Measurements from ENCODE around the gene GJA5.
"Not testable (repeated sequence)": the region's sequence is repeated elsewhere in the genome, so short reads cannot be mapped to it uniquely, and the experiment has no call there.

The GJA5 gene

GRCh38 chr1:147740391-147740790 is 20.0 kb downstream of the GJA5 start:
- no peak overlapping the region for H3K27ac ChIP-seq (ENCODE audit: low read depth, low read length)

DNA sequence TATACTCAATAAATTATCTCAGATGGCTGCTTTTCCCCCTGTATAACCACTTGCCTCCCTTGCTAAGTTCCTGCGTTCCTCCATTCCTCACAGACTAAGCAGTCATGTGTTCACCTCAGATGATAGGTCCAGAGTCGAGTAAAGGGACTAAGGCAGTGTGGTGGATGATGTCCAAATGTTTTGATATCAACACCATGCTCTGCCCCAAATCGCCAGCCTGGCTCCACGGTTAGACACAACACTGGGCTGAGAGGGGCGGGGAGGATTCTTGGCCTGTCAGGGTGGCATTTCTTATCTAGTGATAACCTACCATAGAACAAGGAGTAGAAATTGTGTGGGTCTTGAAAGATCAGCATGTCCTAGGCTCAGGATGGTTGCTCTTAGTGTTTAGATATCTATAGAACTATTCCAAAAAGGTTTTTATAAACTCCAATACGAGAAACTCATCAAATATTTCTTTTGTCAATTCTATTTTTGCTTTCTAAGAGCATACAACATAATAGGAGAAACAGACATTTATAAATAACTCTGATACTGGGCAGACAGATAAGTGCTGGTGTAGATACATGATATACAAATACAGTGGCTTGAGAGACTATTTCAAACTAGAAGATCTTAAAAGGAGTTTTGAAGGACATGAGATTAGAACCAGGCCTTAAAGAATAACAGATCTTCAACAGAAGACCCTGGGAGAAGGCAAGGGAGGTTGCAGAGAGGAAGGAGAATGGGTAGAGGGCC is 21.5 kb downstream of the GJA5 start:
- Histone ChIP-seq H3K27ac (ENCODE audit: low read depth, low read length) (no peak overlapping the region), H3K36me3 (ENCODE audit: control insufficient read depth, insufficient read depth, low read length) (no peaks in the 10 kb centered on the region), H3K27me3 (ENCODE audit: control insufficient read depth, insufficient read depth, low read length) (no peaks in the 10 kb centered on the region), H3K4me1 (ENCODE audit: control insufficient read depth, insufficient read depth, low read length) (no peaks in the 10 kb centered on the region), H3K9ac (ENCODE audit: low read length) (no peak overlapping the region), H3K4me3 (ENCODE audit: low read length) (no peak overlapping the region)

More at GRCh38 chr1:147740391-147740790, 20.0 kb downstream of the GJA5 start:
- H3K4me3 ChIP-seq (ENCODE audit: low read length): no peak overlapping the region
- no peaks in the 10 kb centered on the region for H3K36me3 ChIP-seq (ENCODE audit: control insufficient read depth, insufficient read depth, low read length)
- no peaks in the 10 kb centered on the region for H3K27me3 ChIP-seq (ENCODE audit: control insufficient read depth, insufficient read depth, low read length)
- no peak overlapping the region for H3K9ac ChIP-seq (ENCODE audit: low read length)
- H3K4me1 ChIP-seq (ENCODE audit: control insufficient read depth, insufficient read depth, low read length): no peaks in the 10 kb centered on the region

DNA sequence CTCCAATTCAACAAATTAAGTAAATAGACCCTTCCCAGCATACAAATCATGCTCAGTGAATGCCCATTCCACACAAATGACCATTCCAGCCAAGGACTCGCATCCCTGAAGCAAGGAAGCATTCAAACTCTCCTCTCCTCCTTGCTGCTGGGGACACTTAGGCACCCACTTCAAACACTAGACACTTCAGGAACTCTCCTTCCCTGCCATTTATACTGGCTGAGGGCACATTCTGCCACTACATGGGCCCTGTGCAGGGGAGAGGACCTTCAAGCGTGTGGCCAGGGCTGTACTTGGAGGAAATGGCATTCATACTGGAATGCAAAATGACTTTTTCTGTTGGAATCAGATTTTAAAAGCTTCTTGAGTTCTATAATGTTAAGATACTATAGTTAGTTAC is 22.3 kb downstream of the GJA5 start:
- no peaks in the 10 kb centered on the region for H3K36me3 ChIP-seq (ENCODE audit: control insufficient read depth, insufficient read depth, low read length)
- H3K4me3 ChIP-seq (ENCODE audit: low read length): no peak overlapping the region
- H3K27ac ChIP-seq (ENCODE audit: low read depth, low read length): no peak overlapping the region
- no peaks in the 10 kb centered on the region for H3K4me1 ChIP-seq (ENCODE audit: control insufficient read depth, insufficient read depth, low read length)
- H3K27me3 ChIP-seq (ENCODE audit: control insufficient read depth, insufficient read depth, low read length): no peaks in the 10 kb centered on the region
- no peak overlapping the region for H3K9ac ChIP-seq (ENCODE audit: low read length)

- no peak overlapping the region for H3K27ac ChIP-seq (ENCODE audit: low read depth, low read length)
- H3K9ac ChIP-seq (ENCODE audit: low read length): no peak overlapping the region
- H3K4me1 ChIP-seq (ENCODE audit: control insufficient read depth, insufficient read depth, low read length): no peaks in the 10 kb centered on the region
- H3K36me3 ChIP-seq (ENCODE audit: control insufficient read depth, insufficient read depth, low read length): no peaks in the 10 kb centered on the region
- H3K27me3 ChIP-seq (ENCODE audit: control insufficient read depth, insufficient read depth, low read length): no peaks in the 10 kb centered on the region
- no peak overlapping the region for H3K4me3 ChIP-seq (ENCODE audit: low read length)
Observed at GRCh38 chr1:147736883-147737282, 23.5 kb downstream of the GJA5 start.

- Histone ChIP-seq H3K27me3 (ENCODE audit: control insufficient read depth, insufficient read depth, low read length) (no peaks in the 10 kb centered on the region), H3K4me1 (ENCODE audit: control insufficient read depth, insufficient read depth, low read length) (no peaks in the 10 kb centered on the region), H3K36me3 (ENCODE audit: control insufficient read depth, insufficient read depth, low read length) (no peaks in the 10 kb centered on the region), H3K4me3 (ENCODE audit: low read length) (no peak overlapping the region), H3K9ac (ENCODE audit: low read length) (no peak overlapping the region), H3K27ac (ENCODE audit: low read depth, low read length) (no peak overlapping the region)
Observed at GRCh38 chr1:147735423-147735822, 25.0 kb downstream of the GJA5 start.

DNA sequence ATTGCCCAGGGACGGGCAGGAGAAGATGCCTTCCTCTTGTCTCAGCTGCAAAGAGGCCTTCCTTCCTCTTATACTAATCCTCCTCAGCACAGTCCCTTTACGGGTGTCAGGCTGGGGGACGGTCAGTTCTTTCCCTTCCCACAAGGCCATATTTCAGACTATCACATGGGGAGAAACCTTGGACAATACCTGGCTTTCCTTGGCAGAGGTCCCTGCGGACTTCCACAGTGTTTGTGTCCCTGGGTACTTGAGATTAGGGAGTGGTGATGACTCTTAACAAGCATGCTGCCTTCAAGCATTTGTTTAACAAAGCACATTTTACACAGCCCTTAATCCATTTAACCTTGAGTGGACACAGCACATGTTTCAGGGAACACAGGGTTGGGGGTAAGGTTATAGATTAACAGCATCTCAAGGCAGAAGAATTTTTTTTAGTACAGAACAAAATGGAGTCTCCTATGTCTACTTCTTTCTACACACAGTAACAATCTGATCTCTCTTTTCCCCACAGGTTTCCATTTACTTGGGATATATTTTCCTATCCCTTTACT is 26.0 kb downstream of the GJA5 start:
- H3K27ac ChIP-seq (ENCODE audit: low read depth, low read length); H3K9ac ChIP-seq (ENCODE audit: low read length); H3K36me3 ChIP-seq (ENCODE audit: control insufficient read depth, insufficient read depth, low read length); H3K4me1 ChIP-seq (ENCODE audit: control insufficient read depth, insufficient read depth, low read length); H3K4me3 ChIP-seq (ENCODE audit: low read length); H3K27me3 ChIP-seq (ENCODE audit: control insufficient read depth, insufficient read depth, low read length): not testable (repeated sequence)

GRCh38 chr1:147729315-147729714 is 31.1 kb downstream of the GJA5 start:
- Histone ChIP-seq H3K36me3 (ENCODE audit: control insufficient read depth, insufficient read depth, low read length) (no peaks in the 10 kb centered on the region), H3K4me1 (ENCODE audit: control insufficient read depth, insufficient read depth, low read length) (no peaks in the 10 kb centered on the region), H3K27me3 (ENCODE audit: control insufficient read depth, insufficient read depth, low read length) (no peaks in the 10 kb centered on the region), H3K9ac (ENCODE audit: low read length) (no peak overlapping the region), H3K4me3 (ENCODE audit: low read length) (no peak overlapping the region), H3K27ac (ENCODE audit: low read depth, low read length) (no peak overlapping the region)

- Histone ChIP-seq H3K9ac (ENCODE audit: low read length) (no peak overlapping the region), H3K27me3 (ENCODE audit: control insufficient read depth, insufficient read depth, low read length) (no peaks in the 10 kb centered on the region), H3K36me3 (ENCODE audit: control insufficient read depth, insufficient read depth, low read length) (no peaks in the 10 kb centered on the region), H3K27ac (ENCODE audit: low read depth, low read length) (no peak overlapping the region), H3K4me1 (ENCODE audit: control insufficient read depth, insufficient read depth, low read length) (no peaks in the 10 kb centered on the region), H3K4me3 (ENCODE audit: low read length) (no peak overlapping the region)
Observed at GRCh38 chr1:147726168-147726567, 34.2 kb downstream of the GJA5 start.

DNA sequence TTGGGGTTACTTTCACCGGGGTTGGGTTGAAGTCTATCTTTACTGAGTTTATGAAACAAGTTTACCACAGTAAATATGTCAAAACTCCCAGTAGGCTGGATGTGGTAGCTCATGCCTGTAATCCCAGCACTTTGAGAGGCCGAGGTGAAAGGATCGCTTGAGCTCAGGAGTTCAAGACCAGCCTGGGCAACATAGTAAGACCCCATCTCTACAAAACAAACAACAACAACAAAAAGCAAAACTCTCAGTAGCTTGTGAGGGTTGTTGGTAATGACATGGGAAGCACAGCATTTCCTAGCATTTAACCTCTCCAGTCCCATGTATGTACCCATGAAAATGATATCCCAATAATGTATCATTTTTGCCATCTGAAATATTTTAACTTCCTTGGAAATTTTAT is 34.7 kb downstream of the GJA5 start:
- Histone ChIP-seq H3K4me3 (ENCODE audit: low read length) (no peak overlapping the region), H3K36me3 (ENCODE audit: control insufficient read depth, insufficient read depth, low read length) (no peaks in the 10 kb centered on the region), H3K9ac (ENCODE audit: low read length) (no peak overlapping the region), H3K4me1 (ENCODE audit: control insufficient read depth, insufficient read depth, low read length) (no peaks in the 10 kb centered on the region), H3K27ac (ENCODE audit: low read depth, low read length) (no peak overlapping the region), H3K27me3 (ENCODE audit: control insufficient read depth, insufficient read depth, low read length) (no peaks in the 10 kb centered on the region)

GRCh38 chr1:147723691-147724323 is 36.6 kb downstream of the GJA5 start:
- no peaks in the 10 kb centered on the region for H3K36me3 ChIP-seq (ENCODE audit: control insufficient read depth, insufficient read depth, low read length)
- H3K4me3 ChIP-seq (ENCODE audit: low read length): no peak overlapping the region
- no peak overlapping the region for H3K9ac ChIP-seq (ENCODE audit: low read length)
- no peak overlapping the region for H3K27ac ChIP-seq (ENCODE audit: low read depth, low read length)
- H3K4me1 ChIP-seq (ENCODE audit: control insufficient read depth, insufficient read depth, low read length): no peaks in the 10 kb centered on the region
- H3K27me3 ChIP-seq (ENCODE audit: control insufficient read depth, insufficient read depth, low read length): no peaks in the 10 kb centered on the region

DNA sequence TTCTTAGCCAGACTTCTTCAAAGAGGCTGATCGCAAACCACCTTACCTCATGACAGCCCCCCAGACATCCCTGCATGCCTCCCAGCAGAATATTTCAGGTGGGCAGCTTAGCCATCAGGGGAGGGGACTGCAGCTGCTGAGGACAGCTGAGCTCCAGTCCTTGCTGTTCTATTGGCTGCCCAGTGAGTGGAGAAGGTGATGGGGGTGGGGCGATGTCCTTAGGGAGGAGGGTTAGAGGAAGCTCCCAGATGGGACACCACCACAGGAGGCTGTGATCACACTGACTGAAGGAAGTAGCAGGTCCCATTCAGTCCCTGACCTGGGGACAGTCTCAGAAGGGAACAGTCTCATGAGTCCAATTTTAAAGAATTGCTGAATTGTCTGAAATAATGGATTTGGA is 38.3 kb downstream of the GJA5 start:
- Histone ChIP-seq H3K27ac (ENCODE audit: low read depth, low read length) (no peak overlapping the region), H3K9ac (ENCODE audit: low read length) (no peak overlapping the region), H3K4me1 (ENCODE audit: control insufficient read depth, insufficient read depth, low read length) (no peaks in the 10 kb centered on the region), H3K4me3 (ENCODE audit: low read length) (no peak overlapping the region), H3K27me3 (ENCODE audit: control insufficient read depth, insufficient read depth, low read length) (no peaks in the 10 kb centered on the region), H3K36me3 (ENCODE audit: control insufficient read depth, insufficient read depth, low read length) (no peaks in the 10 kb centered on the region)

DNA sequence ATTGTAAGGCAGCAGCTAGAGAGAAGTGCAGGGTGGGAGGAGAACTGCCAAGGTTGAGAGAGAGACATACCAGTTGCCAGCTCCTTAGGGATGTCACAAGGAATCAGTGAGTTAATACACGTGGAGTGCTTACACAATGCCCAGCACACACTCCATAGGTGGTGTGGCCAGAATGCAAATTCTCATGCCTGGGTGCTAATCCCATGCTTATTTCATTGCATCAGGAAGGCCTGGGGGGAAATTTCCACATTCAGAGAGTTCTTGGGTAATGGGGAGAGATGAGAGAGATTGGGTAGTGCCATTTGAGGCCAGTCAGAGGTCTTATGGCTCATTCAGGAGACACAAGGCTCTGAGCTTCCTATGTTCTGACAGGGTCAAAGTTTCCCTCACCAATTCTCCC is 38.7 kb downstream of the GJA5 start:
- Histone ChIP-seq H3K36me3 (ENCODE audit: control insufficient read depth, insufficient read depth, low read length) (no peaks in the 10 kb centered on the region), H3K9ac (ENCODE audit: low read length) (no peak overlapping the region), H3K4me1 (ENCODE audit: control insufficient read depth, insufficient read depth, low read length) (no peaks in the 10 kb centered on the region), H3K4me3 (ENCODE audit: low read length) (no peak overlapping the region), H3K27me3 (ENCODE audit: control insufficient read depth, insufficient read depth, low read length) (no peaks in the 10 kb centered on the region), H3K27ac (ENCODE audit: low read depth, low read length) (no peak overlapping the region)

GRCh38 chr1:147720557-147720956 is 39.8 kb downstream of the GJA5 start:
- no peaks in the 10 kb centered on the region for H3K27me3 ChIP-seq (ENCODE audit: control insufficient read depth, insufficient read depth, low read length)
- no peaks in the 10 kb centered on the region for H3K4me1 ChIP-seq (ENCODE audit: control insufficient read depth, insufficient read depth, low read length)
- no peak overlapping the region for H3K27ac ChIP-seq (ENCODE audit: low read depth, low read length)
- H3K4me3 ChIP-seq (ENCODE audit: low read length): no peak overlapping the region
- no peaks in the 10 kb centered on the region for H3K36me3 ChIP-seq (ENCODE audit: control insufficient read depth, insufficient read depth, low read length)
- no peak overlapping the region for H3K9ac ChIP-seq (ENCODE audit: low read length)

Measured in rectal smooth muscle tissue (tissue), 1 donor.